Inflammatory macrophage treated with lipopolysaccharide for 4 hours (primary cell): ENCODE data around the gene ERBIN.
A peak's percentile ranks its signal among the peaks of the same experiment; 100 is the strongest.
"Not testable (repeated sequence)": the region's sequence is repeated elsewhere in the genome, so short reads cannot be mapped to it uniquely, and the experiment has no call there.

ENCODE experiments used
- DNase-seq: peaks from one replicate; pipeline ENCODE4 v3.0.0-alpha.2; 2020

Gene ERBIN

DNA sequence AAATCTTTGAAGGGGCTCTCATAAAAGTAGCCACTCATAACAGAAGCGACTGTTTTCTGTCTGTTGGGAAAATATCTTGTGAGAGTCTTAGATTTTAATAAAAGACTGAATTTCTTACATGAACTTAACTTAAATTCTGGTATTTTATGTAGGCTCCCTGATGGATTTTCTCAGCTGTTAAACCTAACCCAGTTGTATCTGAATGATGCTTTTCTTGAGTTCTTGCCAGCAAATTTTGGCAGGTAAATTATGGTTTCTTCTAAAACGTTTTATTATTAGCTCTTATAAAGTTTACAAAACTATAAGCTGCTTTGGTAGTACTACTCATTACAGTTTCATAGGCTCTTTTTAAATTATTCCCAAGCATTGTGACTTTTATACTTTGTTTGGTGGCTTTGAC lies 87.0 kb downstream of the ERBIN start:
- no peak for DNase-seq

DNA sequence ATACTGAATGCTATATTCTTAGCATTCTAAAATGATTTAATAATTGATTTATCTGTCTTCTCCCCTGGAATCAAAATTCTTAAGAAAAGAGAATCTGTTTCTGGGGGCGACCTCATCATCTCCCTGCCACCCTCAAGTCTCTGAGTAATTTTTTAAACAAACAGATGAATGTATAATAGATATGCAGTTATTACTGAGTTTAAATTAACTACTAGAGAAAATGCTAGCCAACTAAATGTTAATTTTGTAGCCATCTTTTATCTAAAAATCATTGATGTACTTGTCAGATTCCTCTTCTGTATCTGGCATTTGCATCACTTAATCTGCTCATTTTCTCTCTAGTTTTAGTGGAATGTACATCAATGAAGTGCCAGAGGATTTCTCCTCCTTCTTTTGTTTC lies 87.5 kb downstream of the ERBIN start:
- no peak for DNase-seq

GRCh38 chr5:66015196-66015960 lies 89.0 kb downstream of the ERBIN start:
- DNase-seq = no peak

- no peak for DNase-seq
Observed at GRCh38 chr5:66021585-66021984, 95.2 kb downstream of the ERBIN start.

- peak; percentile 66 for DNase-seq
Observed at GRCh38 chr5:66039296-66039695, 112.9 kb downstream of the ERBIN start.

DNA sequence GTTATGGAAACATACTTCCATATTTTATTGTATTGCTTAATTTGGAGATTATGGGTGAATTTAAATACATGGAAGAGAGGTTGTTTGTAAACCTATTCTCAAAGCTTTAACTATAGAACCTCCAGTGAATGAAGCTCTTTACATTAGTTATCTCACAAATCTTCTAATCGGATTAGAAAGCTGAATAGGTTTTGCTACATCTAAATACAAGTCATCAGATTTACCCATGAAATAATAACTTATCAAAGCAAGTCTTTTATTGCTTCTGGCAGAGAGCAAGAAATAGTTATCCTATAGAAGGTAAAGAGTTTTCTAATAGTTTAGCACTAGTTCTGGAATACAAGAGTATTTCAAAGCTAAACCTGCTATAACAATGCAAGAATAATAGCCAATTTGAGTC lies 113.3 kb downstream of the ERBIN start:
- no peak for DNase-seq

DNA sequence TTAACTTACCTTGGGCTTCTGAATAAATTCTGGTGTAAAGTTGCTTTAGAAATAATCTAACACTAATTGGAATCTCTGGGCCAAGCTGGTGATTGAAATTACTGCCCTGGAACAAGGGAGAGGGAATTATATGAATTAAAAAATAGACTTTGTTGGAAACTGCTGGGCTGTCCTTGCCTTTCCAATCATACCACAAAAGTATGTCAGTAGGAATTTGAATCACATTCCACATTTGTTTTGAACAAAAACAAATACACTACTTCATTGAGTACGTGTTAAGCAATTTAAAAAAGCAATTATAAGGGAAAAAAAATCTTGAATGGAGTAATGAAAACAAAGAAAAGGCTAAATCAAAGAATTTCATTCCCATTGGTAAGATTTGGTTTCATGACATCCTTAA lies 115.3 kb downstream of the ERBIN start:
- DNase-seq = no peak

DNA sequence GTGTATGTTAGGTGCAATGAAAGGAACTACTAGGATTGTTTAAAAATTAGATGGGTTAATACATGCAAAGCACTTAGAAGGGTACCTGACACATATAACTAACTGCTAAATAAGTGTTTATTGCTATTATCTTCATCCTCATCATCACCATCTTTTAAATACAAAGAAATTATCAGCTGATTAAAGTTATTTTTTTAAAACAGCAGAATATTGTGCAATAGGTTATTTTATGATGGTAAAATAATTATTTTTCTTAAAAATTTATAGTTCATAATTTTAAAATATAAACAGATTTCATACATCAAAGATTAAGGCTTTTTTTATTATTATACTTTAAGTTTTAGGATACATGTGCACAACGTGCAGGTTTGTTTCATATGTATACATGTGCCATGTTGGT lies 130.9 kb downstream of the ERBIN start:
- no peak for DNase-seq

DNA sequence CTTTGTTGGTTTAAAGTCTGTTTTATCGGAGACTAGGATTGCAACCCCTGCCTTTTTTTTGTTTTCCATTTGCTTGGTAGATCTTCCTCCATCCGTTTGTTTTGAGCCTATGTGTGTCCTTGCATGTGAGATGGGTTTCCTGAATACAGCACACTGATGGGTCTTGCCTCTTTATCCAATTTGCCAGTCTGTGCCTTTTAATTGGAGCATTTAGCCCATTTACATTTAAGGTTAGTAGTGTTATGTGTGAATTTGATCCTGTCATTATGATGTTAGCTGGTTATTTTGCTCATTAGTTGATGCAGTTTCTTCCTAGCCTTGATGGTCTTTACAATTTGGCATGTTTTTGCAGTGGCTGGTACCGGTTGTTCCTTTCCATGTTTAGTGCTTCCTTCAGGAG lies 134.9 kb downstream of the ERBIN start:
- not testable (repeated sequence) for DNase-seq

DNA sequence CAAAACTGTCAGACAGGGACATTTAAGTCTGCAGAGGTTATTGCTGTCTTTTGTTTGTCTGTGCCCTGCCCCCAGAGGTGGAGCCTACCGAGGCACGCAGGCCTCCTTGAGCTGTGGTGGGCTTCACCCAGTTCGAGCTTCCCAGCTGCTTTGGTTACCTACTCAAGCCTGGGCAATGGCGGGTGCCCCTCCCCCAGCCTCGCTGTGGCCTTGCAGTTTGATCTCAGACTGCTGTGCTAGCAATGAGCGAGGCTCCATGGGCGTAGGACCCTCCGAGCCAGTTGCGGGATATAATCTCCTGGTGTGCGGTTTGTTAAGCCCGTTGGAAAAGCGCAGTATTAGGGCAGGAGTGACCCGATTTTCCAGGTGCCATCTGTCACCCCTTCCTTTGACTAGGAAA lies 136.7 kb downstream of the ERBIN start:
- DNase-seq = not testable (repeated sequence)

DNA sequence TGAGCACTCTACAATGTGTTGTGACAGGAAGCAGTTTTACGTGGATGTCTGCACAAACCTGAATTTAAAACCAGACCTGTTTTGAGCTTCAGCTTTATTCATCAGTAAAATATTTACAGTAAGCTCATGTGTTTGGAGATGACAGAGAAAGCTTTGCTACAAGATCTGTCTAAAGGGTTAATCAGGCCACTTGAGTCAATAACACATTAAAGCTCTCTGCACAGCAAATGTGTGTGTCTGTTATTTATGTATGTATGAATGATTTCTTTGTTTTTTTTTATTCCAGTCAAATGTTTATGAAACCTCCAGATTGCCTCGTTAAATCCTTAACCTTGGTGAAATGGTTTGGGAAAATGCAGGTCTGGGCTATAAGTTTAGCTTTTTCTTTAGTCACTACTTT lies 140.5 kb downstream of the ERBIN start:
- no peak for DNase-seq

GRCh38 chr5:66072031-66072430 lies 145.7 kb downstream of the ERBIN start:
- no peak for DNase-seq

DNA sequence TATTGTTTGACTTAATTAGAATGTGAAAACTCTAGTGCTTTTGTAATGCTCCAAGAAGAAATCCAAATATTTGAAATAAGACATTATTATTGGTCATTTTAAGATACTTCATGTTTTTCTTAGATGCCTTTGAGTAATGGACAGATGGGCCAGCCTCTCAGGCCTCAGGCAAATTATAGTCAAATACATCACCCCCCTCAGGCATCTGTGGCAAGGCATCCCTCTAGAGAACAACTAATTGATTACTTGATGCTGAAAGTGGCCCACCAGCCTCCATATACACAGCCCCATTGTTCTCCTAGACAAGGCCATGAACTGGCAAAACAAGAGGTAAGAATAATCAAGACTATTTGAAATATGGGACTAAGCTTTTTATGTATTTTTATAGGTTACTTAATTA lies 148.5 kb downstream of the ERBIN start:
- DNase-seq = no peak

DNA sequence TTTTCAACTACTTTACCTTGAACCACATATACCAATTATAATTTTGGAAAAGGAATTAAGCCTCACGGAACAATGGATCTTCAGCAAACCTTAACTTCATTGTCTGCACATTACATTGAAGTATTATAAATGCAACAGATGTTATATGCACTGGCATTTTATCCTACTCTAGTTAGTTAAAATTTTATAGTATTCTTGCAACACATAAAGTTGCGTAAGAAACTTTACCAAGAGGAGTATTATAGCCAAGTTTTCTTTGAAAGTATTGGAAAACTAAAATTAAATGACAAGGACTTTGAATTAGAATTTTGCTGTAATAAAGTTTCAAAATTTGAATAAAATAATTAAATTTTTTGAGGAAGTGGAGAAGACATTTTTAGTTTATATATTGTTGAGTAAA lies 154.3 kb downstream of the ERBIN start:
- DNase-seq = no peak

GRCh38 chr5:66089384-66089783 lies 163.0 kb downstream of the ERBIN start:
- no peak for DNase-seq

DNA sequence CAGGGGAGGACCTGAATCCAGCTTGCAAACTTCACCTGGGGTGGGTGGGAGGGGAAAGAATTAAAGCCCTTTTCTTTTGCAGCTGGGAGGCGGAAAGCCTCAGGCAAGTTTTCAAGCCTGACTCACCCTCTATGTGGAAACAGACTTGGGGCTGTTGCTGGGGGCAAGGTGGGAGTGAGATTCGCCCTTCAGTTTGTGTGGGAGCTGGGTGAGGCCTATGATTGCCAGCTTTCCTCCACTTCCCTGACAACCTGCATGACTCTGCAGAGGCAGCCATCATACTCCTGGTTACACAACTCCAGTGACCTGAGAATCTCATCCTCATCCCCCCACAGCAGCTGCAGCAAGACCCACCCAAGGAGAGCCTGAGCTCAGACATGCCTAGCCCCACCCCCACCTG lies 174.5 kb downstream of the ERBIN start:
- DNase-seq = no peak

DNA sequence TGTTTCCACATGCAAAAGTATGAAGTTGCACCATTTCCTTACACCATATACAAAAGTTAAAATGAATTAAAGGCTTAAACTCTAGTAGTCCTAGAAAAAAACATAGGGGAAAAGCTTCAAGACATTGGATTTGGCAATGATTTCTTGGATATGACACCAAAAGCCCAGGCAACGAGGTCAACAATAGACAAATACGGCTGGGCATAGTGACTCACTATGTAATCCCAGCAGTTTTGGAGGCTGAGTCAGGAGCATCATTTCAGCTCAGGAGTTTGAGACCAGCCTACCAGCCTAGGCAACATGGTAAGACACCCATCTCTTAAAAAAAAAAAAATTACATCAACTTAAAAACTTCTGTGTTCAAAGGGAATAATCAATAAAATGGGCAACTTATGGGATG lies 186.8 kb downstream of the ERBIN start:
- DNase-seq = no peak

- DNase-seq = no peak
Observed at GRCh38 chr5:66118304-66118703, 191.9 kb downstream of the ERBIN start.

DNA sequence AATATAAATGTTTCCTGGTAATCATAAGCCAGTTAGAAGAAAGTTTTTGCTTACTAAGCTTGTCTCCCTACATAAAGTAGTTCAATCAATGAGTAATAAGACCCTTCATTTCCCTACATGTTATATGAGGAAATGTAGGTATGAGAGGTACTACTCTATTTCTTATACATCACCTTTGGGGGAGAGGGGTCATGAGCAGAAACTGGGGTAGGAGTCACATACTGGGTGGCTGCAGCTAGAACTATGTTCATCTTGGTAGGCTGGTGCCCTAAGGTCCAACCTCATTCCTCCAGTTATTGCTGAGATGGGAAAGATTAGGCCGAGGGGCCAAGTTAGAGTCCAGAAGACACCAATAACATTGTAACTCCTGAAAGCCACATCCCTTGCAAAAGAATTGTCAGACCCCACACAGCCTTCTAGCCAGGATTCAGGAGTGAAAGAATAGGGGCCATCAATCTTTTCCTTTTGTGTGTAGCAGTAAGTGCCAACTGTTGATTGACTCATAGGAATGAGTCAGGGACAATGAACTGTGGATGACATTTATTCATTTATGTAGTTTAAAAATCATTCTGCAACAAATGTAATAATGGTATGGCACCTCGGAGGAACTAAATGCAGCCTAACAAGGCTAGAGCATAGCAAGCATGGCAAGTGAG lies 196.1 kb downstream of the ERBIN start:
- no peak for DNase-seq

DNA sequence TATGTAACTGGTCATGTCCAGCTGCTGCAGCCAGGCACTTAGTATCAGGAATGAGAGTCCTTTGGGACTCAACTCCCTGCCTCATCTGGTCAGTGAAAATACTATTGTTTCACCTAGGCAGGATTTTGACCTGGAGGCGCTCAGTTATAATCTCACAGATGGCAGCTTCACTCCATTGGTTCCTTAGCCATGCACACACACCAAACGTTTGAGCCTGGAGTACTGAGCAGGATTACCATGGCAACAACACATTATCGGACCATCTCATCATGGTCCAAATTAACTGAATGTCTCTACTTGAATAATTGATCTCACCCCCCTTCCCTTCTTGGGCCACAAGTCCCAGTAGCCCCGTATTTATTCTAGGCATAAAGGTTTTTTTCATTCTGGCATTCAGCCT lies 202.8 kb downstream of the ERBIN start:
- no peak for DNase-seq

DNA sequence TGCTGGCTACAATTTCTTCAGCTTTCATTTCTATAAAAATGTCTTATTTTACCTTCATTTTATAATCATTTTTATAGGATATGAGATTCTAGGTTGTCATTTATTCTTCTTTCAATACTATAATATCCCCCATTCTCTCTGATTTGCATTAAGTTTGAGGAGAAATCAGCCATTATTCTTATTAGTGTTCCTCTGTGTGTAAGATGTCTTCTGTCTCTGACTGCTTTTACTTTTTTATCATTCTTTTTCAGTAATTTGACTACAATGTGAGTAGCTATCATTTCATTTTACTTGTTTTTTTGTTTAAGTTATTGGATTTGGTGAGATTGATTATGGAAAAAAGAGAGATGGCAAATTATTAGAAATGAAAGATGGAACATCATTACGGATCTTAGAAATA lies 204.1 kb downstream of the ERBIN start:
- DNase-seq = no peak
